SH-SY5Y (cell line): ENCODE results near the gene GBA3.

ENCODE experiments used
- GATA2 ChIP-seq: IDR thresholded peaks from 2 replicates; pipeline ENCODE4 v1.6.1; 2011; ENCODE audit warnings: mild to moderate bottlenecking, low read depth, low read length
- GATA3 ChIP-seq: IDR thresholded peaks from 2 replicates; pipeline ENCODE4 v1.6.1; 2011; ENCODE audit warnings: low read depth, mild to moderate bottlenecking, low read length, moderate library complexity

DNA sequence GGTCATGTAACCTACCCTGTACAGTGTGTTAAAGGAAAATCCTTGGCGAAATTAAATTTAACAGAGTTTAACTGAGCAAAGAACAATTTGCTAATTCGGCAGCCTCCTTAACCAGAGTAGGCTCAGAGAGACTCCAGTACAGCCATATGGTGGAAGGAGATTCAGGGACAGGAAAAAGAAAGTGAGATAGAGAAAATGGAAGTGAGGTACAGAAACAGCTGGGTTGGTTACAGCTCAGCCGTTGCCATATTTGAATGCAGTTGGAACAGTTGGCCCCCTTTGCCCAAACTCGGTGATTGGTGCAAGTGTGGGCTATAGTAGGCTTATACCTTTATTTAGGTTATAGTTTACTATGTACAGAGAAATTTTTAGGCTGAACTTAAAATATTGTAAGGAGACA lies 48.8 kb upstream of the GBA3 start:
- TF ChIP-seq GATA2: no peak
- no peak for TF ChIP-seq GATA3
